Tibial nerve (tissue), 4 donors: ENCODE data around the gene TTLL1. TPM values are rescaled to one million over a fixed set of nuclear protein-coding genes. Genes with fewer than 3 reads are reported as not detected.
"Not testable (repeated sequence)": the region's sequence is repeated elsewhere in the genome, so short reads cannot be mapped to it uniquely, and the experiment has no call there.

Source experiments
- DNase-seq, 2 donors: peaks; one replicate each; pipeline ENCODE4 v3.0.0-alpha.2; 2019; ENCODE audit warnings: low spot score in 2 of 2
- H3K27ac ChIP-seq, 4 donors: fragments of 200-600 bp; sonication (generic) in 3 of 4; one replicate each; pipeline ENCODE4 v1.5.1; 2017 to 2019; ENCODE audit warnings: mild to moderate bottlenecking in 1 of 4
- H3K27me3 ChIP-seq, 2 donors: fragments of 200-600 bp; sonication (generic) in 1 of 2; one replicate each; pipeline versions ENCODE4 v1.5.1 to v1.6.0; 2017 to 2019
- H3K36me3 ChIP-seq, 3 donors: fragments of 200-600 bp; sonication (generic); one replicate each; pipeline ENCODE4 v1.5.1; 2018 to 2019
- H3K4me1 ChIP-seq, 4 donors: fragments of 200-600 bp; sonication (generic) in 3 of 4; one replicate each; pipeline ENCODE4 v1.5.1; 2017 to 2019
- H3K4me3 ChIP-seq, 4 donors: fragments of 200-600 bp; sonication (generic) in 3 of 4; one replicate each; pipeline ENCODE4 v1.5.1; 2017 to 2019; ENCODE audit warnings: mild to moderate bottlenecking in 1 of 4, moderate library complexity in 1 of 4
- H3K9me3 ChIP-seq, 4 donors: fragments of 200-600 bp; sonication (generic) in 3 of 4; one replicate each; pipeline ENCODE4 v1.5.1; 2017 to 2019
- CTCF ChIP-seq, 5 experiments: fragments of 200-600 bp in 3 of 5; fragments of 450-650 bp in 2 of 5; sonication (generic) in 3 of 5; IDR thresholded peaks; one replicate each; pipeline ENCODE4 v1.5.1; 2016 to 2019; ENCODE audit warnings: antibody characterized with exemption in 5 of 5, mild to moderate bottlenecking in 3 of 5, moderate library complexity in 2 of 5
- EP300 ChIP-seq, 2 donors: sonication (generic); formaldehyde crosslinking; IDR thresholded peaks; one replicate each; pipeline ENCODE4 v1.6.1; 2017; ENCODE audit warnings: antibody characterized with exemption in 2 of 2, mild to moderate bottlenecking in 1 of 2
- POLR2A ChIP-seq, 2 donors: fragments of 450-650 bp; IDR thresholded peaks; one replicate each; pipeline ENCODE4 v1.6.1; 2017; ENCODE audit warnings: antibody characterized with exemption in 2 of 2, mild to moderate bottlenecking in 2 of 2, moderate library complexity in 2 of 2
- WGBS, 2 donors: methylation state at CpG; one replicate each; pipeline ENCODE4 v1.1.5; 2018; 5-methylcytosine and 5-hydroxymethylcytosine counted together
- total RNA-seq, 4 donors: library from RNA; depleted of rRNA; stranded (reverse); fragments of >200 nt; gene quantifications; one replicate each; pipeline ENCODE4 v1.1.0, GENCODE V29; 2016

TTLL1 gene
- total RNA-seq, 4 donors from 2014 or later = 1.6 to 9.8 (median 7.3) TPM

GRCh38 chr22:43017525-43018460, 71.4 kb downstream of the TTLL1 start:
- no peaks in the 10 kb centered on the region for H3K9me3 ChIP-seq
- 77 to 83% methylated on average over 10 of the region's 10 CpGs for WGBS, 2 donors
- H3K36me3 ChIP-seq = no peaks in the 10 kb centered on the region
- no peak overlapping the region for H3K4me3 ChIP-seq
- H3K27ac ChIP-seq = no peak overlapping the region
- DNase-seq = no peak
- TF ChIP-seq CTCF (IDR thresholded peaks at IDR 0.05) (no peak), EP300 (IDR thresholded peaks at IDR 0.05) (no peak), POLR2A (IDR thresholded peaks at IDR 0.05) (no peak)
- H3K4me1 ChIP-seq = peaks cover 0 to 18% (median 8%) of the 10 kb centered on the region in 4 donors
- no peaks in the 10 kb centered on the region for H3K27me3 ChIP-seq

- DNase-seq, H3K27ac ChIP-seq, H3K9me3 ChIP-seq, H3K4me3 ChIP-seq, H3K36me3 ChIP-seq, H3K27me3 ChIP-seq: not testable (repeated sequence)
- WGBS, 2 donors = 80 to 91% methylated on average over 5 of the region's 5 CpGs
- peaks cover 0 to 23% (median 8%) of the 10 kb centered on the region in 4 donors for H3K4me1 ChIP-seq
Observed at GRCh38 chr22:43016150-43016549, 73.0 kb downstream of the TTLL1 start.

GRCh38 chr22:43015677-43016042, 73.5 kb downstream of the TTLL1 start:
- Histone ChIP-seq H3K27me3 (no peaks in the 10 kb centered on the region), H3K9me3 (no peaks in the 10 kb centered on the region), H3K4me1 (peaks cover 0 to 23% (median 8%) of the 10 kb centered on the region in 4 donors), H3K4me3 (peak overlapping the region; percentile 60 to 98 (median 76)), H3K27ac (peak overlapping the region in 3 of 4 donors; percentile 39 to 88 (median 78)), H3K36me3 (no peaks in the 10 kb centered on the region)
- 29 to 42% methylated on average over 5 of the region's 5 CpGs for WGBS, 2 donors
- DNase-seq = no peak
- no peak for TF ChIP-seq EP300 (IDR thresholded peaks at IDR 0.05)
- TF ChIP-seq CTCF (IDR thresholded peaks at IDR 0.05) = no peak
- no peak for TF ChIP-seq POLR2A (IDR thresholded peaks at IDR 0.05)

- DNase-seq = peak; percentile 99 to 100
- TF ChIP-seq CTCF (IDR thresholded peaks at IDR 0.05) (peak in 1 of 5 experiments; percentile 52), POLR2A (IDR thresholded peaks at IDR 0.05) (peak; percentile 62 to 96), EP300 (IDR thresholded peaks at IDR 0.05) (peak in 1 of 2 donors; percentile 98)
- peaks cover 0 to 23% (median 8%) of the 10 kb centered on the region in 4 donors for H3K4me1 ChIP-seq
- peak within 1 kb of the TSS; percentile 39 to 88 (median 76) for H3K27ac ChIP-seq
- H3K27me3 ChIP-seq = no peaks in the 10 kb centered on the region
- WGBS, 2 donors = 1% methylated on average over 50 to 75 of the region's 85 CpGs
- no peaks in the 10 kb centered on the region for H3K36me3 ChIP-seq
- H3K9me3 ChIP-seq = no peaks in the 10 kb centered on the region
- peak within 1 kb of the TSS; percentile 60 to 98 (median 76) for H3K4me3 ChIP-seq
Observed at GRCh38 chr22:43014869-43015676, 74.1 kb downstream of the TTLL1 start, which contains the start of gene PACSIN2. Gene PACSIN2 (minus strand): TSS chr22:43015149. CDS start chr22:42912080, 103,069 bp downstream.

- no peak for DNase-seq
- Histone ChIP-seq H3K27ac (peak overlapping the region in 3 of 4 donors; percentile 74 to 88 (median 78)), H3K27me3 (no peaks in the 10 kb centered on the region), H3K36me3 (no peaks in the 10 kb centered on the region), H3K4me3 (peak overlapping the region; percentile 60 to 98 (median 76)), H3K4me1 (peaks cover 0 to 23% (median 8%) of the 10 kb centered on the region in 4 donors), H3K9me3 (no peaks in the 10 kb centered on the region)
- WGBS, 2 donors = 0 to 2% methylated on average over 33 to 34 of the region's 39 CpGs
- TF ChIP-seq POLR2A (IDR thresholded peaks at IDR 0.05) (no peak), CTCF (IDR thresholded peaks at IDR 0.05) (no peak), EP300 (IDR thresholded peaks at IDR 0.05) (no peak)
Observed at GRCh38 chr22:43014316-43014868, 74.8 kb downstream of the TTLL1 start.
